A673 (cell line): Measurements from ENCODE around the gene RUBCNL. TPM values are rescaled to one million over a fixed set of nuclear protein-coding genes. Genes with fewer than 3 reads are reported as not detected.
"Not testable (repeated sequence)": the region's sequence is repeated elsewhere in the genome, so short reads cannot be mapped to it uniquely, and the experiment has no call there.

Experiments
- Bru-seq: library from RNA; stranded (reverse); fragments of 400-500 nt; gene quantifications from one replicate; lab custom pipeline; 2021; lab: Mats Ljungman, UMichigan
- BruChase-seq, 2 experiments: library from RNA; stranded (reverse); fragments of 400-500 nt; gene quantifications; one replicate each; lab custom pipeline; 2021; lab: Mats Ljungman, UMichigan
- BruUV-seq: library from RNA; stranded (reverse); fragments of 400-500 nt; replicated peaks from 2 replicates; lab custom pipeline; 2021; lab: Mats Ljungman, UMichigan
- CTCF ChIA-PET: fragments of 300-600 bp; sonication (Branson Sonifier 250); formaldehyde crosslinking; loops from one replicate; lab custom pipeline; 2022; ENCODE audit warnings: antibody characterized with exemption; lab: Charles Lee
- POLR2A ChIA-PET: fragments of 300-600 bp; sonication (Branson Sonifier 250); formaldehyde crosslinking; loops from one replicate; lab custom pipeline; 2022; ENCODE audit warnings: antibody characterized with exemption; ENCODE audit not compliant: low non-redundant PET; lab: Charles Lee
- DNase-seq: peaks from one replicate; pipeline ENCODE4 v3.0.0-alpha.2; 2015; ENCODE audit warnings: low spot score
- H3K27ac ChIP-seq: fragments of 200-600 bp; sonication (generic); 2 replicates; pipeline ENCODE4 v1.5.1; 2016; ENCODE audit warnings: mixed run types, low read depth, mild to moderate bottlenecking, mixed read lengths, antibody characterized with exemption, low read length; ENCODE audit not compliant: poor library complexity, severe bottlenecking
- H3K27me3 ChIP-seq: fragments of 200-600 bp; sonication (generic); replicated peaks from 2 replicates; pipeline ENCODE4 v1.6.1; 2017; ENCODE audit warnings: mixed run types, low read depth, mild to moderate bottlenecking, mixed read lengths, antibody characterized with exemption, low read length; ENCODE audit not compliant: insufficient read depth, poor library complexity
- H3K36me3 ChIP-seq: fragments of 200-600 bp; sonication (generic); 2 replicates; pipeline ENCODE4 v1.6.1; 2016; ENCODE audit warnings: mixed run types, mild to moderate bottlenecking, mixed read lengths, antibody characterized with exemption, low read length; ENCODE audit not compliant: insufficient read depth, poor library complexity, severe bottlenecking
- H3K4me1 ChIP-seq: fragments of 200-600 bp; sonication (generic); 2 replicates; pipeline ENCODE4 v1.6.1; 2017; ENCODE audit warnings: mixed run types, mild to moderate bottlenecking, mixed read lengths, antibody characterized with exemption, low read length; ENCODE audit not compliant: insufficient read depth, poor library complexity, severe bottlenecking
- H3K4me3 ChIP-seq: fragments of 200-600 bp; sonication (generic); 2 replicates; pipeline ENCODE4 v1.5.1; 2016; ENCODE audit warnings: low read depth, mixed run types, mild to moderate bottlenecking, mixed read lengths, low read length; ENCODE audit not compliant: poor library complexity, severe bottlenecking
- H3K9me3 ChIP-seq: fragments of 200-600 bp; sonication (generic); 2 replicates; pipeline ENCODE4 v1.6.1; 2016; ENCODE audit warnings: mixed run types, low read depth, mild to moderate bottlenecking, mixed read lengths, antibody characterized with exemption, low read length; ENCODE audit not compliant: poor library complexity, severe bottlenecking
- CTCF ChIP-seq: fragments of 300-800, 200-600 bp; sonication (generic); conservative IDR thresholded peaks from 2 replicates; pipeline ENCODE4 v1.5.1; 2017; ENCODE audit warnings: low read depth, mild to moderate bottlenecking, antibody characterized with exemption, low read length, moderate library complexity, mixed read lengths
- EZH2 ChIP-seq: fragments of 200-600 bp; sonication (generic); IDR thresholded peaks from 2 replicates; pipeline ENCODE4 v1.6.1; 2017; ENCODE audit warnings: borderline replicate concordance, low read depth, mild to moderate bottlenecking, mixed read lengths, antibody characterized with exemption, low read length; ENCODE audit not compliant: poor library complexity, severe bottlenecking
- intact Hi-C: fragments of 100-400 bp; cut with micrococcal nuclease; formaldehyde crosslinking; loops from one replicate; pipeline ENCODE4 v1.10.0; 2022; ENCODE audit not compliant: unreplicated experiment
- long read RNA-seq: library from polyadenylated mRNA; stranded (forward); transcript quantifications from one replicate; pipeline ENCODE4 v2.0.0, GENCODE V29; 2022
- total RNA-seq: library from RNA; stranded (reverse); gene quantifications from 2 replicates; pipeline ENCODE4 v1.2.3, GENCODE V29; 2021

RUBCNL gene
- total RNA-seq (110 and 126 TPM in 2 replicates), Bru-seq, nascent RNA (percentile 96 among the genes with signal in this experiment), BruChase-seq, experiment 1, labeled RNA remaining after a 2-hour chase (percentile 95 among the genes with signal in this experiment), BruChase-seq, experiment 2, labeled RNA remaining after a 6-hour chase (percentile 94 among the genes with signal in this experiment)
- long read RNA-seq, transcript RUBCNL-208 (15 exons, 3,979 nt) = major isoform, 19 of 210 reads
- long read RNA-seq, transcript RUBCNL-212 (14 exons, 1,948 nt) = minor isoform, 6 of 210 reads
- long read RNA-seq, partial matches to known transcripts = 23 of 210 reads
- long read RNA-seq, other reads (novel, unspliced or antisense) = 154 of 210 reads

GRCh38 chr13:46387064-46387851, at the start of gene RUBCNL:
RUBCNL (minus strand) TSS chr13:46387252; CDS start chr13:46372475, 14,777 bp downstream.
- ChIA-PET POLR2A (interaction anchor here (0.5 to 0.6 kb wide), 3 partner anchors 13 to 1286 kb away, joined by 3 to 7 read pairs (median 5); no protein-coding TSS in a partner anchor), CTCF (interaction anchor here (0.7 kb wide), 1 partner anchor 21 kb away, joined by 4 read pairs; no protein-coding TSS in a partner anchor)
- H3K4me1 ChIP-seq = peaks cover 48% of the 10 kb centered on the region
- TSS peak; percentile 77 for BruUV-seq
- peaks cover 27% of the 10 kb centered on the region for H3K36me3 ChIP-seq
- H3K27me3 ChIP-seq = no peaks in the 10 kb centered on the region
- H3K4me3 ChIP-seq = peak within 1 kb of the TSS; percentile 90
- peak; percentile 88 for DNase-seq
- H3K9me3 ChIP-seq = no peaks in the 10 kb centered on the region
- peak within 1 kb of the TSS; percentile 96 for H3K27ac ChIP-seq
- TF ChIP-seq CTCF = no peak
- TF ChIP-seq EZH2 = no peak
- intact Hi-C loops = loop anchor here (5.0 to 10.0 kb wide), 2 partner anchors 65 to 328 kb away; no protein-coding TSS in a partner anchor

- CTCF ChIA-PET, H3K4me1 ChIP-seq, H3K27ac ChIP-seq, BruUV-seq, H3K9me3 ChIP-seq, POLR2A ChIA-PET, H3K27me3 ChIP-seq, DNase-seq, H3K36me3 ChIP-seq, H3K4me3 ChIP-seq, intact Hi-C loops: not testable (repeated sequence)
Measured at GRCh38 chr13:46429558-46429957, 42.5 kb upstream of the RUBCNL start.

GRCh38 chr13:46405457-46405856, 18.4 kb upstream of the RUBCNL start:
- H3K36me3 ChIP-seq = no peaks in the 10 kb centered on the region
- H3K27ac ChIP-seq = no peak overlapping the region
- POLR2A ChIA-PET = no interaction called here
- TF ChIP-seq EZH2 = no peak
- no peak for TF ChIP-seq CTCF
- H3K27me3 ChIP-seq = no peaks in the 10 kb centered on the region
- BruUV-seq = no TSS peak
- CTCF ChIA-PET = no interaction called here
- H3K4me3 ChIP-seq = no peak overlapping the region
- DNase-seq = peak; percentile 67
- peaks cover 21% of the 10 kb centered on the region for H3K4me1 ChIP-seq
- intact Hi-C loops = no loop called here
- no peaks in the 10 kb centered on the region for H3K9me3 ChIP-seq
